Inferior parietal cortex (tissue), 1 donor: ENCODE measurements around the gene CHST11.
"Not testable (repeated sequence)": the region's sequence is repeated elsewhere in the genome, so short reads cannot be mapped to it uniquely, and the experiment has no call there.

Experiments used
- DNase-seq: peaks from one replicate; pipeline ENCODE4 v3.0.0-alpha.2; 2016; ENCODE audit errors: extremely low spot score

CHST11 gene

DNA sequence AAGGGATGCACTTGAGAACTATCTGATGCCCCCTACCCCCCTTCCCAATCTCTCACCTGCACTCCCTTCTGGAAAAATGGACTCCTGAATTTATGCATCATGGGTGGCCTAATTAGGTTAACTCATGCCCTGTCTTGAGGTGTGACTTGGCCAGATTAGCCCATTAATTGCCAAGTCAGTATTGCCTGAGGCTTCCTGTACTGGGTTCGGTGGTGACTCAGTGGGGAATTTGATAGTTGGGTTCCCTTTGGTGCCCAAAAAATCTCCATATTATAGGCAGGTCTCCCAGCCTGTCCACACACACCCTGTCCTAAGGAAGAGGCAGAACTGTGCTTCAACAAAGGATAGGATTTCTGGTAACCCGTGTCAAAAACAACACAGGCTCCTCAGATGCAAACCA is 146.1 kb downstream of the CHST11 start:
- no peak for DNase-seq

DNA sequence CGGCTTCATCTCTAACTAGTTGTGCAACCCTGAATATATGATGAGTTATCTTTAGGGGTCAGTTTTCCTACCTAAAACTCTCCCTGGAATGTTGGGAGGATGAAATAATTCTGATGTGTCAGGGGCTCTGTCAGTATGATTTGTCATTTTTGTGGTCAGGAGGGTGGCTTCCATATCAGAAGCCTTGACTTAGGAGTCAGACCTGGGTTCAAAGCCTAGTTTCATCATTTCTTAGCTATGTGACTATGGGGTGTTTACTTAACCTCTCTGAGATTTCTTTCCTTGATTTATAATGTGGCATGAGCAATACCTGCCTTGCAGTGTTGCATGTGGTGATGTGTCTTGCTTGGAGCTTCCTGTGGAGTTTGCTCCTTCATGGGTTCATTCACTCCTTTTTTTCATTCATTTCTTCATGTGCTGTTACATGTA is 146.8 kb downstream of the CHST11 start:
- no peak for DNase-seq

DNA sequence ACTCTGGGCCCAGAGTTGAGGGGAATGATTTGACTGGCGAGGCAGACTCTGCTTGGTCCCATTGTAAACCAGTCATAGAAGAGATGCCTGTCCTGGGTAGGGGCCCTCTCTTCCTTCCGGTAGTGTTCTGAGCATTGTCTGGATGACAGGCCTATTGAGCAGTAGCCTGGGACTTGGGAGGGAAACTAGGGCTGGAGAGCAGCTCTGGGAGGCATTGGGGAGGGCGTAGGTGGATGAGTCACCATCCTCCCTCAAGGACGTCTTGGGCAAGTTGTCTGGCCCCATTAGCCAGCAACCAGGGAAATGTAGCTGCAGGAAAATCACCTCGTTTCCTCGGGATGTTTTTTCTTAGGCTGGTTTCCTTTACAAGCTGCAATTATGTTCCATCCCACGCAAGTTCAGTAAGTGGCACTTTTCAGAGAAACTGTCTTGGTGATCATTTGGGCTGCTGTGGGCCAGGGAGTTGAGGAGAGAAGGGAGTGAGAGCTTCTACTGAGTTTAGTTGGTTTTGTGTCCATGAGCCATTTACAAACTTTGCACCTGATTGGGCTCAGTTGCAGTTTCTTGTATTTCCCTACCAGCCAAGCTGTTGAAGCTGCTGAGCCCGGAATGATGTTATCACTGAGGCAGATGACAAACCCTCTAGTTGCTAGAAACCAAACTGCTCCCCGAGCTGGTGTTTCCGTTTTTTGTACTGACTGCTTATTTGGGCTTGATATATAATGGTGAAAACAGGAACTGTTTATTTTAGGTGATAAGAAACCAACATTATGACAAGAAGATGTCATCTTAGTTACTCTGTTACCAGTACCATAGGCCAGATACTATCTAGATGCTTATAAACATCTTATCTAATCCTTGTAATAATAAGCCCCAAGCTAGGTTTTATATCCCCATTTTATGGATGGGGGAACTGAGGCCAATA is 147.6 kb downstream of the CHST11 start:
- peak; percentile 43 for DNase-seq

DNA sequence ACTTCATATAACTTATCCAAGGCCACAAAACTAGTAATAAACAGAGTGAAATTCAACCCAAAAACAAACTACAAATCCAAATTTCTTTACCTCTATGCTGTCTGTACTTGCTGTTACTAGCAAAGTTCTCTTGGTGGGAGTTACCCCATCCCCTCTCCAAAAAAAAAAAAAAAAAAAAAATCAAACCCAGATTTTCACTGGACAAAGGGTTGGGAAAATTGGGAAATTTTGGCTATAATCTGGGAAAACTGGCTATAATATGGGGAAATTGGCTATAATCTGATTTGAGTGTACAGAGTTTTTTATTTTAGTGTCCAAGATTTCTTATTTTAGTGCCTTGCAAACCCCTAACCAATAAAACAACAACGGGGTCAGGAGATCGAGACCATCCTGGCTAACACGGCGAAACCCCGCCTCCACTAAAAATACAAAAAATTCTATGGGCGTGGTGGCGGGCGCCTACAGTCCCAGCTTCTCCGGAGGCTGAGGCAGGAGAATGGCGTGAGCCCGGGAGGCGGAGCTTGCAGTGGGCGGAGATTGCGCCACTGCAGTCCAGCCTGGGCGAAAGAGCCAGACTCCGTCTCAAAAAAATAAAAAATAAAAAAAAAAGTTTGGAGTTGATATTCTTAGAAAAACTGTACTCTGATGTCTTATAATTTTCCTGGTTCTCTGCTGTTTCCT is 148.4 kb downstream of the CHST11 start:
- no peak for DNase-seq

DNA sequence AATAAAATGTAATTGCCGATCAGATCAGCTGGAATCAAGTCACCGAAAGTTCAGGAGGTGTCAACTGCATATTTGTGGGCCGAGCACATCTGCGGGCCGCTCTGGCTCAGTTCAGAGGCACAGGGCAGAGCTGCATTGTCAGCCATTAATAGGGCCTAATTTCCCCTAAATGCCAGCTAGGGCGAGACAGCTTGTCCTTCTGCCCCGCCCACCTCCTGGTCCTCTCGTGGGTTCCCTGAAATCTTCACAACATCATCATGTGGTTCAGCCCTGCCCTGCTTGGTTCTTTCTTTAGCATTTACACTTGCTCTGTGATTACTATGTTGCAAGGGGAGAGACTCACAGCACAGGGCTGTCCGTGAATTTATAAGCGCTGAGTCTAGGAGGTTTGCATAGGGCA is 148.9 kb downstream of the CHST11 start:
- no peak for DNase-seq

DNA sequence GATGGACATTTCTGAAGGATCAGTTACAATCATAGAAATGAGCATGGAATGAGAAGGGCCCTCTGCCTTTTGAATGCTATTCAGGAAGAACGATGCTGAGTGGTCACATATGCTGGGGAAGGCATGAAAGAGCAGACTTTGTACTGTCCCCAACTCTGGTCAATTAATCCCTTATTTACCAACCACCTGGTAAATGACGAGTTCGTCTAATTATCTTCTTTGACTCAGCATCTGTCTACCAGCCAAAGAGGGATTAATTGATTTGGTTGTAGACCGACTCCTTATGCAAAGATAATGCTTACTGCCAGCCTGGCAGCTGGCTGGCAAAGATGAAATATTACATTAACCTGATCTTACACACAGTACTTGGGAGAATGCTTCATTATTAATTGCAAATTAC is 152.2 kb downstream of the CHST11 start:
- no peak for DNase-seq

DNA sequence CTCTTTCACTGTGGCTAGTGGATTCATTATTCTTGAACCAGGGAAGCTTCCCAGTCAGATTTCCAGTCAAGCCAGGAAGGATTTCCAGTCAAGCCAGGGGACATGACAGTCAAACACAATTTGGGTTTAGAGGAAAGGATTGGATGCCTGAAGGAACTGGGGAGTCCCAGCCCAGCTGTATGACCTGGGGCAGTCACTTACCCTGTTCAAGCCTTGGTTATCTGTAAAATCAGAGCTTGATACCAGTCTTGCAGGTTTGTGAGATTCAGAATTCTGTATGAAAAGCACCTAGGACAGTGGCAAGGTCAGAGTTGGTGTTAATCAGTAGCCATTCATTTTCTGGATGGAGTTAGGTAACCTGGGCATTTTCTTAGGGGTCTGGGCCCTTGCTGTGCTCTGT is 152.7 kb downstream of the CHST11 start:
- DNase-seq = no peak

DNA sequence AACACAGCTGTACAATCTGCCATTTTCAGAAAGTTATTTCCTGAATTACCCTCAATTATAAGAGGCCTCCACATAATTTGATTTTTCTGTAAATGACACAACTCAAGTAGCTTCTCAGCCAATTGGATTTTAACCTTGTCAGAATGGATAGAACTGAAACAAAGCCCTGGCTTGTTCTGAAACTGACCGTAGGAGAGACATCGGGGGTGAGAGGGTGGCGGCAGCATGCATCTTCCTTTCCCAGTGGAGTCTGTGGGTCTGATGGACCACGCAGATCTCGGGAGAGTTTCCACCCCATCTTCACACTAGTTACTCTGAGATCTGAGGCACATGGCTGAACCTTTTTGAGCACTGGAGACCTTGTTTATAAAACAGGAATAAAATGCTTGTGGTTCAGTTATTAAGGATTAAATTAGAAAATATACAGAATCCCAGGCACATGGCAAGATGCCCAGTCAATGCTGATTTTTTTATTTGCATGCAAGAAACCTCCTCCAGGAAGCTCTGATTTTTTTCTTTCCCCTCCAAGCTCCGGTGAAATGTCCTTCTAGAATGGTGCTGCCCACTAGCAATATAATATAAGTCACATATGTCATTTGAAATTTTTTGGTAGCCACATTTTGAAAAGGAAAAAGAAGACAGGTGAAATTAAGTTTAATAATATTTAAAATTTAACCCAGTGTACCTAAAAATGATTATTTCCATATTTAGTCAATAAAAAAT is 153.9 kb downstream of the CHST11 start:
- DNase-seq = no peak

DNA sequence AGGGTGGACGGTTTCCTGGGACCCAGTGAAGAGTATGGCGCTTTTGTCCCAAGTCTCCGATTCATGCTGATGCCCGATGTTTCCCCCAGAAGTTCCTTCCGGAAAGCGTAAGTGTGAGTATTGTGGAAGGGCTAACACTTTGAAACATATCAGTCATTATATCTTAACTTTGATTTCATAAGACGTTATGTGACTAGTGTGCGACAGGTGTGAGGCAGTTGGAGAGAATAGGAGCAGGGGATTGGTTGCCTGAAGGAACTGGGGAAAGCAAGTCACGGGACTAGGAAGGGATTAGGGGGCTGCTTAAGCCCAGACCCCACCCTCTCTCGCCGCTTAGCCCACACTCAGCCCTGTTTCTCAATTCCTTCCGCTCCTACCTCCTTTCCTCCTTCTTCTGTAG is 154.9 kb downstream of the CHST11 start:
- no peak for DNase-seq

DNA sequence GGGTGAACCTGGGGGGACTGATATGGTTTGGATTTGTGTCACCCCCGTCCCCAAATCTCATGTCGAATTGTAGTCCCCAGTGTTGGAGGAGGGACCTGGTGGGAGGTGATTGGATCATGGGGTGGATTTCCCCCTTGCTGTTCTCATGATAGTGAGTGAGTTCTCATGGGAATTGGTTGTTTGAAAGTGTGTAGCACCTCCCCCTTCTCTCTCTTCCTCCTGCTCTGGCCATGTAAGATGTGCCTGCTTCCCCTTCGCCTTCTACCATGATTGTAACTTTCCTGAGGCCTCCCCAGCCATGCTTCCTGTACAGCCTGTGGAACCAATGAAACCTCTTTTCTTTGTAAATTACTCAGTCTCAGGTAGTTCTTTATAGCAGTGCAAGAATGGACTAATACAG is 156.6 kb downstream of the CHST11 start:
- not testable (repeated sequence) for DNase-seq

DNA sequence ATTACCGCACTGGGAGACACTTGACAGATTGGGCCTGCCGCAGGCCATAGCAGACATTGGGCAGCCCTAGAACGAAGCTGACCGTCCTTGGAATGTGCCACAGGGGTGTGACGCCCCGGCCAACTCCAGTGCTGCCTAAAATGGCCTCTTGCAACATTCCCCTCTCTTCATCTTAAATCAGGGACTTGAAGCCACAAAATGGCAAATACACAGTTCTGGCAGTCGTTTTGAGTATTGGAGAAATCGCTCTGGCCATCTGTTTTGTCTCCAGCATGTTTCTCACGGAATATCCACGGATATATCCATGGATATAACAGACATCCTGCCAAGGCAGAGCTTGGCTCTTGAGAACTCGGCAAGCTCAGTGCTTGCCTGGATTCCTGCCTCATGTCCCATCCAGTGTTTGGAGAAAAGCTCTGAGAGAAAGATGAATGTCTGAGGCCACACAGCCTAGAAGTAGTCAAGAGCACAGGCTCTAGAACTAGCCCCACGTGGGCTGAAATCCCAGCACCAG is 158.4 kb downstream of the CHST11 start:
- DNase-seq = no peak

DNA sequence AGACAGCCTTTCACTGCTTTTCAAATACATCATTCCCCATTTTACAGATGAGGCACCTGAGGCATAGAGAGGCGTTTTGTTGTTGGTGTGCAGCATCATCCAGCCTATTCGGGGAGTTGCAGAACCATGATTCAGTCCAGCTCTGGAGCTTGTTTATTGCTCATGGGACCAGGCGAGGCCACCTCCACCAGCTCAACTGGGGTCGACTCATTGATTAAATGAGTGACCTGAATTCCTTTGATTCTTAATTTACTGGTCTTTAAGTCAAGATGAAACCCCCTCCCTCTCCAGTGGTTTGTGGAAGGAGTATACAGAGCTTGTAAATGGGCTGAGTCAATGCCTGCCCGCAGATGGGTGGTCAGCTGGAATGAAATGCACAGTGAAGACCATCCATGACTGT is 161.9 kb downstream of the CHST11 start:
- no peak for DNase-seq

DNA sequence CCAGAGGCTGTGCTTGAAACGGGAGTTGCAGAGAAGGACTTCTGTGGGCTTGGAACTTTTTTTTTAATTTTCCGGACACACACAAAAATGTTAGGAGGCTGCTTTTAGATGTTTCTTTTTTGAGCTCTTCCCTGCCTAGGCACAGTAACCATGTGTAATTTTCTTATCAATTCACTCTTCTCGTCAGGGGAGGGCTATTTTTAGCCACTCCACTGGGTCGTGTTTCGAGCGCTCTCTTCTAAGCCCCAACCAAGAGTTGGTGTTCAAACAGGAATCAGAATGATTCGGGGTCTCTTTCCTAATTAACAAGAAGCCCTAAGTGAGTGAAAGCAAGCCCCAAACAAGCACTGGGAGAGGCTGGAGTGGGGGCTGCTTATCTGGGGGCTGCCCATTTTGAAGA is 162.6 kb downstream of the CHST11 start:
- no peak for DNase-seq

DNA sequence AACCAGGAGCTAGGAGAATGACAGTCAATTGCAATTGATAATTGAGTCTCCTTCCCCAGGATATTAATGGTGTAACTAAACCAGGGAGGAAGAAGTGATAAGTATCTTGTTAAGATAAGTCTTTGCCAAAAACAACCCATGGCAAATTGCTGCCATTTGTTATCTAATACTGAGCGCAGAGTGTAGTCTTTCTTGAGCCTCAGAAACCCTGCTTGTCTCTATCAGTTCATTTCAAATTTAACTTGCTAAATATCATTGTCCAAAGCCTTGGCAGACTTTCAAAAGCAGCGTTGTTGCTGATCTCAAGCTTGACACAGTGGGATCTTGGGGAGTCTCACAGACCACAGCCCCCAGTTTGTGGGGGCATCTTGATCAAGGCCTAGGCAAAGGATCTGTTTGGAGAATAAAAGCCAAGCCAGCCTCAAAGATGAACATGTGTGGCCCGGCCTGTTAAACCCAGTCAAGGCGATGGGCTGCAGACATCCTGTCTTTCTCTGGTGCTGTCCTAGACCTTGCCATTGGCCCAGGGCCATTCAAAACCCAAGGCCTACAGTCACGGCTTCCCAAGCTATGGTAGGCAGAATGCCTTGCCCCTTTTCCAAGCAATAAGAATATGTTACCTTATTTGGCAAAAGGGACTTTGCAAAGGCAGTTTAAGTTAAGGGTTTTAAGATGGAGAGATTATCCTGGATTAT is 164.2 kb downstream of the CHST11 start:
- no peak for DNase-seq

DNA sequence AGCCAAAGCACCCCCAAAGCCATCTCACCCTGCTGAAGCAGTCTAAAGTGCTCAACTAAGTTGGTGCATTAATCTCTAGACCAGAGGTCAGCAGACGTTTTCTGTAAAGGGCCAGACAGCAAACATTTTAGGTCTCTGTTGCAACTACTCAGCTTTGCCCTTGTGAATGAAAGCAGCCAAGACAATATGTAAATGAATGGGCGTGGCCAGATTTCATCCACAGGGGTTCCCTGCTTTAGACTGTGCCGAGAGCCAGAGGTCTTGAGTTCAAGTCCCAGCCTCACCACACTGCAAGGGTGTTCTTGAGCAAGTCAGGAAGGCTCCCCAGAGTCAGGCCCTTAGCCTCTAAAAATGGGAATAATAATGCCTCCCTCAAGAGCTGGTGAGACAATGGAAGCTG is 166.2 kb downstream of the CHST11 start:
- DNase-seq = no peak

DNA sequence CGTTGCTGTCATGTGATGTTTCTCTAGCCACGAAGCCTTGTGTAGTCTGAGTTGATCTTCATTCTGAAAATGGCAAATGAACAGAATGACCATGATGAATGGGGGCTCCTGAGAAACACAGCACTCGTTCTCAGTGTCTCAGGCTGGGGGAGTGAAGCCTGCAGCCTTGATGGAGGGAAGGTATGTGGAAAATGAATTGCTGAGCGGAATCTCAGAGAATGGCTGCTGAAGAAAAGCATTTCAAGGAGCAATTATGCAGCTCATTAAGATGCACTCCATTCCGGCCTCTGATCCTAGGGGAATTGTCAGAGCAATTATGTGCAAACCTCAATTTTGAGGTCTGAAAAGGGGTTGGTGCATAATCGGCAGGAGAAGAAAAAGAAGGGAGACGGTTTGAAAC is 167.1 kb downstream of the CHST11 start:
- no peak for DNase-seq

DNA sequence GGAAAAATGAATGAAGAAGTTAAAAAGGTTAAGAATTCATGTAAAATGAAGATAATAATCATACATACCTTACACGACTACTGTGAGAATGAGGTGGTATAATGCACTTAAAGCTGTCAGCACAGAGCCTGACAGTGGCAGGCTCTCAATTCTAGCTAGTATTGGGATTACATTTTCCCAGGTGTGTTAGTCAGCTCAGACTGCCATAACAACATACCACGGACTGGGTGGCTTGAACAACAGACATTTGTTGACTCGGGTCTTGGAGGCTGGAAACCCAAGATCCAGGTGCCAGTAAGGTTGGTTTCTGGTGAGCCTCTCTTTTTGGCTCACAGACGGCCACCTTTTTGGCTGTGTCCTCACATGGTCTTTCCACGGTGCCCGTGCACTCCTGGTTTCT is 167.8 kb downstream of the CHST11 start:
- no peak for DNase-seq

DNA sequence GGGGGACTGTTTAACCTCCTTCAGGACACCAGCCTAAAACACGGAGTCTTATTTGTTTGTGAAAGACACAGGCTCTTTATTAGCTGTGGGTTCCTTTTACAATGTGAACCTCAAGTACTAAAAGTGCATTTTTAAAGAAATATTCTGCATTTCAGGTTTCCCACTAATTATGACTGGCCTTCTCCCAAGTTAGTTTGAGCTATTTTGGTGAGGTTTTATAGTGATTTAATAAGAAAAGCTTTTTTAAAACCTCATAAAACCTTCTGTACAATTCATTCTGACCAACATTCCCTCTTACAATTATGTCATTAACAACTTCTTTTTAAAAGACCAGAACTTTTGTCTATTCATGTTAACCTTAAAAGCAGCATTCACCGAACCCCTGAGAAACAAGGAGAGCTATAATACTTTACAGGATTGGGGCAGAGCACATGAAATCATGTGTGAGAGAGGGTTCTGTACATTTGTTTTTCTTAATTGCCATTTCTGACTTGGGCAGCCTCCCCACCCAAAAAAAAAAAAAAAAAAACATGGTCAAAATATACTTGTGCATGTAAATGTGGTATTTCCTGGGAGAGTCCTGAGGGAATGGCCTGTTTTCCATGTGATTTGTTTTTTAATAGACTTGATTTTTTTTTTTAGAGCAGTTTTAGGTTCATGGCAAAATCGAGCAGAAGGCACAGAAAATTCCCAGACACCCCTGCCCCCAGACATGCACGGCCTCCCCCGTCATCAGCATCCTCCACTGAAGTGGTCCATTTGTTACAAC is 169.5 kb downstream of the CHST11 start:
- DNase-seq = no peak

DNA sequence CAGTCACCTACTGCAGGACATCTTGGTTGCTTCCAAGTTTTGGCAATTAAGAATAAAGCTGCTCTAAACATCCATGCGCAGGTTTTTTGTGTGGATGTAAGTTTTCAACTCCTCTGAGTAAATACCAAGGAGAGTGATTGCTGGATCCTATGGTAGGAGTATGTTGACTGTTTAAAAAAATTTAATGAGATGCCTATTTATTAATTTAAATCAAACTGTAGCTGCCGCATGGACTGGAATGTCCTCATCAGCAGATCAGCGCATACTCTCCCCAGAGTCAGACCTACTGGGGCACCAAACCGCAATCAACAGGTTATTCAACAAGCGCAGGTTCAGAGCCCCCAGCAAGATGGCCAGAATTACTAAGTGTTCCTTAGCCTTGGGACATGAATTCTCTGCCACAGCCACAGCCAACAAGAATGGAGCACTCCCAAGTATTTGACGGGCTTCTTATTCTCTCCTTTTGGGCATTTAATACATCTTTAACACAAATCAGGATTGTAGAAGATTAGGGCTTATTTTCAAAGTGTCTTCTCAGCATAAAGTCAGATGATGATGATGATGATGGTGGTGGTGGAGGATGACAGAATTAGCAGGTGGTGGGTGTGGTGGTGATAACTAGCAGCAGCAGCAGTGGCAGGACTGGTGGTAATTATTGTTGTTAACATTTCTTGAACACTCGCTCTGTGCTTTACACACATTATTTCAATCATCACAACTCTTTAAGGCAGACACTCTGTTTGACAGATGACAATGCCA is 170.7 kb downstream of the CHST11 start:
- no peak for DNase-seq
